Esophagus squamous epithelium (tissue), 5 donors: ENCODE measurements around the gene VSTM2L. TPM values are rescaled to one million over a fixed set of nuclear protein-coding genes. Genes with fewer than 3 reads are reported as not detected.

Source experiments
- DNase-seq: peaks from one replicate; lab custom pipeline; 2025; lab: John Stamatoyannopoulos, UW
- H3K27ac ChIP-seq, 4 donors: fragments of 200-600 bp; sonication (generic); one replicate each; pipeline ENCODE4 v1.5.1; 2016 to 2019; ENCODE audit warnings: mild to moderate bottlenecking in 1 of 4
- H3K27me3 ChIP-seq, 4 donors: fragments of 200-600 bp; sonication (generic); 1 replicate in 3 of 4; 2 replicates in 1 of 4; pipeline versions ENCODE4 v1.5.1 to v1.6.0; 2017 to 2021; ENCODE audit warnings: antibody characterized with exemption in 1 of 4
- H3K36me3 ChIP-seq, 3 donors: fragments of 200-600 bp; sonication (generic); one replicate each; pipeline ENCODE4 v1.5.1; 2016 to 2019
- H3K4me1 ChIP-seq, 3 donors: fragments of 200-600 bp; sonication (generic); one replicate each; pipeline ENCODE4 v1.5.1; 2017 to 2019
- H3K4me3 ChIP-seq, 4 donors: fragments of 200-600 bp; sonication (generic); 1 replicate in 3 of 4; 2 replicates in 1 of 4; pipeline ENCODE4 v1.5.1; 2016 to 2019; ENCODE audit warnings: mild to moderate bottlenecking in 2 of 4, moderate library complexity in 1 of 4
- H3K9me3 ChIP-seq, 3 donors: fragments of 200-600 bp; sonication (generic); one replicate each; pipeline ENCODE4 v1.5.1; 2016 to 2019
- POLR2A ChIP-seq, 4 donors: fragments of 450-650 bp; IDR thresholded peaks; one replicate each; pipeline ENCODE4 v1.6.1; 2017; ENCODE audit warnings: antibody characterized with exemption in 4 of 4, mild to moderate bottlenecking in 4 of 4, moderate library complexity in 3 of 4
- WGBS, 2 donors: methylation state at CpG; one replicate each; pipeline ENCODE4 v1.1.5; 2018; 5-methylcytosine and 5-hydroxymethylcytosine counted together
- intact Hi-C: fragments of 100-400 bp; cut with DNase I; formaldehyde crosslinking; loops from one replicate; pipeline ENCODE4 v1.15.0; 2022
- total RNA-seq, 4 donors: library from RNA; depleted of rRNA; stranded (reverse); fragments of >200 nt; gene quantifications; one replicate each; pipeline ENCODE4 v1.1.0, GENCODE V29; 2016
- TF ChIP-seq, protein P1 (sequence below), 6 experiments: fragments of 450-650 bp in 4 of 6; fragments of 200-600 bp in 2 of 6; sonication (generic) in 2 of 6; IDR thresholded peaks; one replicate each; pipeline ENCODE4 v1.5.1; 2016 to 2019; ENCODE audit warnings: antibody characterized with exemption in 6 of 6, mild to moderate bottlenecking in 4 of 6, moderate library complexity in 4 of 6
- donor health status: DM: yes; HTN: yes; CAD: no.

VSTM2L gene
- total RNA-seq, 4 donors from 2014 or later = 0.38 to 2.6 (median 0.68) TPM

DNA sequence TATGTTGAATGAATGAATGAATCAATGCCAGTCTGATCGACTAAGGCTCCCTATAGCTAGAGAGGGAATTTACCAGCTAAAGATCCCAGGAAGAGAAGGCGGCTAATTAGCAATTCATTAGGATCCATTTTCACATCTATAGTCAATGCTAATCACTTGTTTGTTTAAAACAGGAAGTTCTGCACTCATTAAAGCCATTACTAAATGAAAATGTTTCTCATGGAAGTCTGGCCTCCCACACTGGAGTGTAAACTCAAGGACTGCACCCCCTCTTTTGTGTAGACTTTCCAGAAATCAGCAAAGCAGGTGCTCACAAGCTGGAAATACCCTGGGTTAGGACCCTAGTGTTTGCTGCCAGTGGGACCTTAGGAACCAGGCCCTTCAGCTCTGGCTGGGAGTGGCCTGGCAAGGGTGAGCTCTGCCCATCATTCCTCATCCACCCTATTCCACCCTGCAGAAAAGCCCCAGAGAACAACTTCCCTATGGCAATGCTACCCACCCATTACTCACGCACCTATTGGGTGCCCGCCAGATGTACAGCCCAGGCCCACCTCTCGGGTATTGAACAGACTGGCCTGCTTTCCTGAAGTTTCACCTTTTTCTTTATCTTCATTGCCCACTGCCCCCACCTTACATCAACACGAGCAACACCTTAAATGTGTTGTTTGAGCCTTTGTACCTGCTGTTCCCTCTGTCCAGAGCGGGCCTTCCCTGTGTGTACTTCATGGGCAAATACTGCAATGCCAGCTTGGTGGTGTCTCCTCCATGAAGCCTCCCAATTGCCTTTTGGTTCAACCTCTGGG is 69.5 kb downstream of the VSTM2L start:
- intact Hi-C loops = no loop called here
- H3K27ac ChIP-seq = no peak overlapping the region
- H3K4me1 ChIP-seq = no peaks in the 10 kb centered on the region
- H3K4me3 ChIP-seq = no peak overlapping the region
- TF ChIP-seq POLR2A (IDR thresholded peaks at IDR 0.05) = no peak
- TF ChIP-seq, protein P1, sequence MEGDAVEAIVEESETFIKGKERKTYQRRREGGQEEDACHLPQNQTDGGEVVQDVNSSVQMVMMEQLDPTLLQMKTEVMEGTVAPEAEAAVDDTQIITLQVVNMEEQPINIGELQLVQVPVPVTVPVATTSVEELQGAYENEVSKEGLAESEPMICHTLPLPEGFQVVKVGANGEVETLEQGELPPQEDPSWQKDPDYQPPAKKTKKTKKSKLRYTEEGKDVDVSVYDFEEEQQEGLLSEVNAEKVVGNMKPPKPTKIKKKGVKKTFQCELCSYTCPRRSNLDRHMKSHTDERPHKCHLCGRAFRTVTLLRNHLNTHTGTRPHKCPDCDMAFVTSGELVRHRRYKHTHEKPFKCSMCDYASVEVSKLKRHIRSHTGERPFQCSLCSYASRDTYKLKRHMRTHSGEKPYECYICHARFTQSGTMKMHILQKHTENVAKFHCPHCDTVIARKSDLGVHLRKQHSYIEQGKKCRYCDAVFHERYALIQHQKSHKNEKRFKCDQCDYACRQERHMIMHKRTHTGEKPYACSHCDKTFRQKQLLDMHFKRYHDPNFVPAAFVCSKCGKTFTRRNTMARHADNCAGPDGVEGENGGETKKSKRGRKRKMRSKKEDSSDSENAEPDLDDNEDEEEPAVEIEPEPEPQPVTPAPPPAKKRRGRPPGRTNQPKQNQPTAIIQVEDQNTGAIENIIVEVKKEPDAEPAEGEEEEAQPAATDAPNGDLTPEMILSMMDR (IDR thresholded peaks at IDR 0.05) = no peak
- no peaks in the 10 kb centered on the region for H3K36me3 ChIP-seq
- H3K9me3 ChIP-seq = peaks cover 0 to 12% (median 0%) of the 10 kb centered on the region in 3 donors
- no peaks in the 10 kb centered on the region for H3K27me3 ChIP-seq
- no peak for DNase-seq
- 85 to 95% methylated on average over 7 of the region's 7 CpGs for WGBS, 2 donors

DNA sequence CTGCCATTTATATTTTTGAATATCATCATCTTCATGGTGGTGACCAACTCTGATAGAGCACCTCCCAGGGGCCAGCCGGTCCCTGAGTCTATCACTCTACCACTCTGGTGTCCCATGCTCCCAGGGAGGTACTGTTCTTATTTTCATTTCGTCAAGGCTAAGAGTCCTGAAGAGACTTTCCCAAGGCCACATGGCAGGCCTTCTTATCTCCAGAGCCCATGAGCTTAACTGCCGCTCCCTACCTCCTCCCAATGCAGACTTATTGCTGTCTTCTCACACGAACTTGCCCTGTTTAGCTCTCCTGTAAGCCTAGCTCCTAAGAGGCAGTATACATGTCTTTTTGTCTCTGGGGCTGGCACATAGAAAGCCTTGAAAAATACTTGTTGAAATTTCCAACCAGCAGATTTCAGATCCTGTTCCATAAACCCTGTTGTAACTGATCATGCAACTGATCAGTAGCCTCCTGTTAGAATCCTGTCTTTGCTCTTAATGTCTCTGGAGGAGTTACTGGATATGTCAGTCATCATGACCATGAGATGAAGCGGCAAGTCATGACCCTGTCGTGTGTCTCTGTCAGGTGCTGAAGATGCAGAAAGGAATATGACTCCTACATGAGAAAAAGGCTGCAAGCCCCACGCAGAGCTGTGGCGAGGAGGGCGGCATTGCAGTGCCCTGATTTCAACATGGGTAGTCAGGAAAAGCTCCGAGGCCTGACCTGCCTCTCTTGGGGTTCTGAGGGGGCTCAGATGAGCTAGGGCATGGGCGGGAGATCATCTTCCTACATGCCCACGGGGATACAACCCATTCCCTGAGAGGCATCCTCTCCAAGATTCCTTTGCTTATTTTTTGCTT is 70.4 kb downstream of the VSTM2L start:
- Histone ChIP-seq H3K27ac (no peak overlapping the region), H3K4me1 (no peaks in the 10 kb centered on the region), H3K4me3 (no peak overlapping the region), H3K9me3 (peaks cover 0 to 8% (median 0%) of the 10 kb centered on the region in 3 donors), H3K27me3 (no peaks in the 10 kb centered on the region), H3K36me3 (no peaks in the 10 kb centered on the region)
- no peak for TF ChIP-seq POLR2A (IDR thresholded peaks at IDR 0.05)
- TF ChIP-seq, protein P1 (IDR thresholded peaks at IDR 0.05) = no peak
- intact Hi-C loops = no loop called here
- DNase-seq = no peak
- 89 to 92% methylated on average over 11 to 12 of the region's 12 CpGs for WGBS, 2 donors

DNA sequence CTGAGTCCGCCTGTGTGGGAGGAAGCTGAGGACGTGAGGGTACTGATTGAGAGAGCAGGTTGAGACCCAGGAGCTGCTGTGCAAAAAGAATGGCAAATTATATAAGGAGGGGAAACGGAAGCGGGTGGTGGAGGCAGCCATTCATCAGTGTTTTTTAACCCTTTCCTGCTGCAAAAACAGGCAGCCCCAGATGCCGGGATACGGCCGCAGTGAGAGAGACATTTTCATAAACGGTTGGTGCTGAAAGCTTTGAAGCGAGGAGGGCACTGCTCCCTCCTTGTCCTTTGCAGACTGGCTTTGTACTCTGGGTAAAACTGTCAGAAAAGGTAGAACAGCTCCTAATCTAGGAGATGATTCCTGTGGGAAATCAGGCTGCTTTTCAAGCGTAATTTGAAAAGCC is 74.0 kb downstream of the VSTM2L start:
- WGBS, 2 donors = 54 to 58% methylated on average over 8 to 9 of the region's 10 CpGs
- H3K36me3 ChIP-seq = peaks cover 0 to 12% (median 5%) of the 10 kb centered on the region in 3 donors
- no peaks in the 10 kb centered on the region for H3K27me3 ChIP-seq
- no peaks in the 10 kb centered on the region for H3K9me3 ChIP-seq
- TF ChIP-seq, protein P1 (IDR thresholded peaks at IDR 0.05) = no peak
- no peak for TF ChIP-seq POLR2A (IDR thresholded peaks at IDR 0.05)
- DNase-seq = no peak
- intact Hi-C loops = no loop called here
- H3K4me1 ChIP-seq = no peaks in the 10 kb centered on the region
- H3K27ac ChIP-seq = no peak overlapping the region
- no peak overlapping the region for H3K4me3 ChIP-seq

DNA sequence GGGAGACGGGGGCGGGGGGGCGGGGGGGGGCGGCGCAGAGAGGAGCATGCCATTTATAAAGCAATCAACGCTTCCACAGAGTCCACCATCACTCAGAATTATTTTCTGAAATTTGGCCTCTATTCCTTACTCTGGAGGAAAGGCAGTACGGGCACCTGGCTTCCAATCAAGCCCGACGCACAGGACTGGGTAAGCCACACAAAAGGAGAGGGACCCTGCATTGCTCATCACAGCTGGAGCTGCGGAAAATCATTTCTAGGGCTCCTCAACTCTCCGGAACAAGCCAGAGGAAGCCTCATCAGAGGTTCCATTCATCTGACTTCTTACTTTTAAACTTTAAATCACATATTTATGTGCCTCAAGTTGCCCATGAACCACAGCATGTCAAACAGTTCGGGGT is 74.4 kb downstream of the VSTM2L start:
- H3K27me3 ChIP-seq = no peaks in the 10 kb centered on the region

More for the DNA sequence above, 74.4 kb downstream of the VSTM2L start:
- Histone ChIP-seq H3K9me3 (no peaks in the 10 kb centered on the region), H3K4me3 (no peak overlapping the region), H3K36me3 (peaks cover 0 to 17% (median 6%) of the 10 kb centered on the region in 3 donors), H3K4me1 (no peaks in the 10 kb centered on the region), H3K27ac (no peak overlapping the region)
- DNase-seq = no peak
- intact Hi-C loops = no loop called here
- TF ChIP-seq, protein P1 (IDR thresholded peaks at IDR 0.05) = no peak
- TF ChIP-seq POLR2A (IDR thresholded peaks at IDR 0.05) = no peak
- WGBS, 2 donors = 59 to 61% methylated on average over 6 of the region's 12 CpGs
